OCI-LY3 (cell line): Measurements from ENCODE around the gene TSPAN14.

ENCODE experiments used
- H2AFZ ChIP-seq: fragments of 200-600, 300-600 bp; shearing (Covaris generic); 2 replicates; pipeline ENCODE4 v1.6.0; 2014; ENCODE audit warnings: antibody characterized with exemption, low read depth, low read length
- H3K27ac ChIP-seq: fragments of 200-600, 300-600 bp; sonication (generic); 2 replicates; pipeline ENCODE4 v1.5.1; 2014; ENCODE audit warnings: mild to moderate bottlenecking, low read length, moderate library complexity, mixed read lengths
- H3K27me3 ChIP-seq: fragments of 200-600, 300-600 bp; sonication (generic); 2 replicates; pipeline ENCODE4 v1.6.1; 2014; ENCODE audit warnings: low read depth, low read length, mixed read lengths
- H3K36me3 ChIP-seq: fragments of 200-600, 300-600 bp; sonication (generic); replicated peaks from 2 replicates; pipeline ENCODE3; 2014; ENCODE audit warnings: low read depth, low read length, mixed read lengths
- H3K4me1 ChIP-seq: fragments of 300-600, 200-600 bp; sonication (generic); 2 replicates; pipeline ENCODE4 v1.6.1; 2014; ENCODE audit warnings: low read length, mixed read lengths
- H3K4me2 ChIP-seq: fragments of 200-600, 300-600 bp; sonication (generic); 2 replicates; pipeline ENCODE4 v1.6.1; 2014; ENCODE audit warnings: low read length, mixed read lengths
- H3K4me3 ChIP-seq: fragments of 300-600, 200-600 bp; sonication (generic); 2 replicates; pipeline ENCODE4 v1.5.1; 2014; ENCODE audit warnings: antibody characterized with exemption, mild to moderate bottlenecking, low read length, moderate library complexity
- H3K79me2 ChIP-seq: fragments of 300-600, 200-600 bp; shearing (Covaris generic); 2 replicates; pipeline ENCODE4 v1.6.1; 2014; ENCODE audit warnings: mild to moderate bottlenecking, low read length, mixed read lengths
- H3K9ac ChIP-seq: fragments of 300-600, 200-600 bp; shearing (Covaris generic); 2 replicates; pipeline ENCODE4 v1.6.0; 2014; ENCODE audit warnings: mild to moderate bottlenecking, low read length, moderate library complexity
- H3K9me3 ChIP-seq: fragments of 200-600, 300-600 bp; shearing (Covaris generic); 2 replicates; pipeline ENCODE4 v1.6.1; 2014; ENCODE audit warnings: low read length, mixed read lengths; ENCODE audit not compliant: insufficient read depth
- H4K20me1 ChIP-seq: fragments of 200-600, 300-600 bp; sonication (generic); 2 replicates; pipeline ENCODE4 v1.6.1; 2016; ENCODE audit warnings: low read length, mixed read lengths; ENCODE audit not compliant: insufficient read depth
- CTCF ChIP-seq: fragments of 200-600, 300-600 bp; sonication (generic); IDR thresholded peaks from 2 replicates; pipeline ENCODE4 v1.5.1; 2014; ENCODE audit warnings: antibody characterized with exemption, low read length, low read depth
- EZH2phosphoT487 ChIP-seq: fragments of 200-600 bp; shearing (Covaris generic); IDR thresholded peaks from 2 replicates; pipeline ENCODE4 v1.6.1; 2018; ENCODE audit warnings: antibody characterized with exemption, mixed run types, low read depth

TSPAN14 gene

GRCh38 chr10:80425901-80426300 is 28.2 kb upstream of the TSPAN14 start:
- Histone ChIP-seq H3K4me1 (peaks cover 14% of the 10 kb centered on the region), H3K4me3 (no peak overlapping the region), H3K27me3 (no peaks in the 10 kb centered on the region), H4K20me1 (no peaks in the 10 kb centered on the region), H2AFZ (no peak overlapping the region), H3K9ac (no peak overlapping the region), H3K9me3 (no peaks in the 10 kb centered on the region), H3K36me3 (no peaks in the 10 kb centered on the region), H3K79me2 (no peaks in the 10 kb centered on the region), H3K4me2 (no peak overlapping the region), H3K27ac (no peak overlapping the region)
- TF ChIP-seq EZH2phosphoT487 = no peak
- TF ChIP-seq CTCF = no peak

- H3K4me1 ChIP-seq = no peaks in the 10 kb centered on the region
- H3K36me3 ChIP-seq = no peaks in the 10 kb centered on the region
- no peak overlapping the region for H2AFZ ChIP-seq
- no peak overlapping the region for H3K4me3 ChIP-seq
- H3K27me3 ChIP-seq = no peaks in the 10 kb centered on the region
- no peak for TF ChIP-seq CTCF
- no peak for TF ChIP-seq EZH2phosphoT487
- no peak overlapping the region for H3K4me2 ChIP-seq
- no peaks in the 10 kb centered on the region for H4K20me1 ChIP-seq
- H3K9ac ChIP-seq = no peak overlapping the region
- H3K27ac ChIP-seq = no peak overlapping the region
- H3K79me2 ChIP-seq = no peaks in the 10 kb centered on the region
- H3K9me3 ChIP-seq = no peaks in the 10 kb centered on the region
Measured at GRCh38 chr10:80427541-80427940, 26.6 kb upstream of the TSPAN14 start.

DNA sequence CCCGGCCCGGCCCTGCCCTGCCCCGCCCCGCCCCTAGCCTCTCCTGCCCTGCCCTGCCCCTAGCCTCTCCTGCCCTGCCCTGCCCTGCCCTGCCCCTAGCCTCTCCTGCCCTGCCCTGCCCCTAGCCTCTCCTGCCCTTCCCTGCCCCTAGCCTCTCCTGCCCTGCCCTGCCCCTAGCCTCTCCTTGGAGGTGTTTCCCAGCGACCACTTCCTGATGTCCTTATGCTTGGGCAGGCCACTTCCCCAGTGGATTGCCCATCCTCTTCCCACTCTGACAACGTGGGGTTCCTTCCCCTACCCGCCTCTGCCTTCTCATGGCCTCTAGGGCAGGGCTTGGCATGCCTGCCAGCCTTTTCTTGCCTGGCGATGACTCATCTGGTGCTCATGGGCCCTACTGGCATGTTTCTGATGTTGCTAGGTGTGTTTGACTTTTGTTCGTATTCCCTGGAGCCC is 24.6 kb upstream of the TSPAN14 start:
- H3K4me2 ChIP-seq = no peak overlapping the region
- no peak overlapping the region for H3K27ac ChIP-seq
- H4K20me1 ChIP-seq = no peaks in the 10 kb centered on the region
- H3K4me1 ChIP-seq = no peaks in the 10 kb centered on the region
- no peaks in the 10 kb centered on the region for H3K36me3 ChIP-seq
- no peak overlapping the region for H3K9ac ChIP-seq
- H2AFZ ChIP-seq = no peak overlapping the region
- TF ChIP-seq CTCF = no peak
- no peak overlapping the region for H3K4me3 ChIP-seq
- H3K79me2 ChIP-seq = no peaks in the 10 kb centered on the region
- no peaks in the 10 kb centered on the region for H3K27me3 ChIP-seq
- no peaks in the 10 kb centered on the region for H3K9me3 ChIP-seq

GRCh38 chr10:80433134-80433533 is 21.0 kb upstream of the TSPAN14 start:
- Histone ChIP-seq H3K4me1 (no peaks in the 10 kb centered on the region), H3K27me3 (no peaks in the 10 kb centered on the region; the same call in 1 of the 2 replicates), H4K20me1 (no peaks in the 10 kb centered on the region), H2AFZ (no peak overlapping the region), H3K4me2 (no peak overlapping the region), H3K9ac (no peak overlapping the region), H3K27ac (no peak overlapping the region), H3K4me3 (no peak overlapping the region), H3K9me3 (no peaks in the 10 kb centered on the region), H3K36me3 (no peaks in the 10 kb centered on the region), H3K79me2 (no peaks in the 10 kb centered on the region)
- no peak for TF ChIP-seq CTCF
- no peak for TF ChIP-seq EZH2phosphoT487
